GM23248 (cell line): Measurements from ENCODE around the gene CAMKMT.

Source experiments
- EZH2 ChIP-seq: fragments of 200-600 bp; sonication (generic); IDR thresholded peaks from 2 replicates; pipeline ENCODE4 v1.6.1; 2018; ENCODE audit warnings: antibody characterized with exemption, mild to moderate bottlenecking; ENCODE audit not compliant: insufficient read depth, poor library complexity, severe bottlenecking
- EZH2phosphoT487 ChIP-seq: fragments of 200-600 bp; sonication (generic); IDR thresholded peaks from 2 replicates; pipeline ENCODE4 v1.6.1; 2018; ENCODE audit warnings: antibody characterized with exemption, moderate library complexity, mild to moderate bottlenecking, low read depth; ENCODE audit not compliant: insufficient read depth

- TF ChIP-seq EZH2 (no peak), EZH2phosphoT487 (no peak)
These were observed 40.9 kb upstream of the CAMKMT start for GRCh38 chr2:44320832-44321231.
